C1 segment of cervical spinal cord (tissue), 14 donors: ENCODE data around the gene RNF149.
"Not testable (repeated sequence)": the region's sequence is repeated elsewhere in the genome, so short reads cannot be mapped to it uniquely, and the experiment has no call there.

Experiments
- DNase-seq, 14 donors: peaks; one replicate each; lab custom pipeline; 2025; lab: John Stamatoyannopoulos, UW

Gene RNF149

DNA sequence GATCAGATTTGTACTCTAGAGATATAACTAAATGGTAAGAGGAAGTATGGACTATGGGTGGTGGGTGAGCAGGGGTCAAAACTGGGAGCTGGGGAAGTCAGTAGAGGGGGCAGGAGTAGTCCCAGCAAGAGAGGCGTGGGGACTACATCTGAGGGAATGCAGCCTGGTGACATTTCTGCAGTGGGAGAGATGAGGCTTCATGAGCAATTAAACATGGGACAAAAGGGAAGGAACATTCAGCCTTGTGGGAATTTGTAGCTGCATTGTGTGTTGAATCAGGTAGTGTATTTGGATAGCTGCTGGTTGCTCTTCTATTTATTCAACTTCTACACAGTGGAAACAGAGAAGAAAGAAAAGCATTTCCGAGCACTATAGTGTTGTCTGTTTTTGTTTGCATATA is 52.2 kb downstream of the RNF149 start:
- no peak for DNase-seq

DNA sequence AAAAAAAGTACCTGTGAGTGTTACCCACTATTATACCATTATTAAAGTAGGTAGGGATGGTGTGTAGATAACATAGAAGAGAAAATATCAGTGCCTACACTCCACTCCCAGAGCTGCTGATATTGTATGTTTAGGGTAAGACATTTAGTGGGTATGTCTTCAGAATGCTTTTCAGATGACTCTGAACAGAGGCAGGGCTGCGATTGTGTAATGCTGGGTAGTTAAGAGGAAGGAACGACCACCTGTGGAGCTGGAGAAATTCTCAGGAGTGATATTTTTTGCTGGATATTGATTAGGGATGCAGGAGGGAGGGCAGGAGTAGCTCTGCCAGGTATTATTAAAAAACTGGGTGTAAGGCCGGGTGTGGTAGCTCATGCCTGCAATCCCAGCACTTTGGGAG is 53.0 kb downstream of the RNF149 start:
- DNase-seq = no peak

DNA sequence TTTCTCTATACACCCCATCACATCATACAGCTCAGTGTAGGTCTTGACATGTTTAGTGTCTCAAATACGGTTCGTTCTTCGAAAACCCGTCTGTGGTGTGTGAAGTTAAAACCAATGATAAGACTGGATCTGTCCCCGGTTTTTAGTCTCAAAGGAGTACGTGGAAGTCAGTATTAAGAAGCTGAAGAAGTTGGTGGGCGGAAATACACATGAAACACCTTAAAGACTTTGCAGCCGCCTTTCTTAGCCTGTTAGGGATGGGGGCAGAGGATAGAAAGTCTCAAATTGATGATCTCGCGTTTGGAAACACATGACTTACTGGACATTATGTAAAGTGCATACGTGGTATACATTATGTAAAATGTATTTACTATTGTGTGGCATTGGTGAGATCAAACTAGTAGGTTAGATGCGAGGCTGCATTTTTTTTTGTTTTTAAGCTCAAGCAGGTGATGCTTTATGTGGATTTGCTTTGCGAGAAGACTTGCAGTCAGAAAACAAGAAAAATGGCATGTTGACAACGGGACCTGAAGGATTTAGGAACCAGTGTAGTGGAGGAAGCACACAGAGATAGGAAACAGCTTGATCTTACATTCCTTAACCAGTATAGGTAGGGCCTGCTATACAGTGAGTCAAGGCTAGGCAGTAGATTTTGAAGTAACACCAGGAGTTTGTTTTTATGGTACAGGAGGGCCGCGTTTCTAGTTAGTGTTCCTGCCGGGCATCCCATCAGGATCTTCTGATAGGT is 54.6 kb downstream of the RNF149 start:
- DNase-seq = no peak

DNA sequence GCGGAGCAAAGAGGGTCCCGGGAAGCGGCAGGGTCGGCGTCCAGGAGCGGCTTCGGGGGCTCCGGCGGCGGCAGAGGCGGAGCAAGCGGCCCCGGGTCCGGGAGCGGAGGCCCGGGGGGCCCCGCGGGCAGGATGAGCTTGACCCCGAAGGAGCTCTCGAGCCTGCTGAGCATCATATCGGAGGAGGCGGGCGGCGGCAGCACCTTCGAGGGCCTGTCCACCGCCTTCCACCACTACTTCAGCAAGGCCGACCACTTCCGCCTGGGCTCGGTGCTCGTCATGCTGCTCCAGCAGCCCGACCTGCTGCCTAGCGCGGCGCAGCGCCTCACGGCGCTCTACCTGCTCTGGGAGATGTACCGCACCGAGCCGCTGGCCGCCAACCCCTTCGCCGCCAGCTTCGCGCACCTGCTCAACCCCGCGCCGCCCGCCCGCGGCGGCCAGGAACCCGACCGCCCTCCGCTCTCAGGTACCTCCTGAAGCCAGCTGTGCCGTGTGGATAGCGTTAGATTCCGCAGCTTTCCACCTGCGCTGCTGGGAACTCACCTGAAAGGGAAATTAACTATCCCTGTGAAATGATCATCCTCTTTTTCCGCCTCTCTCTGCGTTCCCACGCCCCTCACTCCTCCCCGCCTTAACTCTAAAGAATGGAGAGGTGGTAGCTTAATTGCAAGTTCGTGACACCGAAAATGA is 55.3 kb downstream of the RNF149 start:
- peak in 2 of 14 donors; percentile 60 to 72 for DNase-seq

DNA sequence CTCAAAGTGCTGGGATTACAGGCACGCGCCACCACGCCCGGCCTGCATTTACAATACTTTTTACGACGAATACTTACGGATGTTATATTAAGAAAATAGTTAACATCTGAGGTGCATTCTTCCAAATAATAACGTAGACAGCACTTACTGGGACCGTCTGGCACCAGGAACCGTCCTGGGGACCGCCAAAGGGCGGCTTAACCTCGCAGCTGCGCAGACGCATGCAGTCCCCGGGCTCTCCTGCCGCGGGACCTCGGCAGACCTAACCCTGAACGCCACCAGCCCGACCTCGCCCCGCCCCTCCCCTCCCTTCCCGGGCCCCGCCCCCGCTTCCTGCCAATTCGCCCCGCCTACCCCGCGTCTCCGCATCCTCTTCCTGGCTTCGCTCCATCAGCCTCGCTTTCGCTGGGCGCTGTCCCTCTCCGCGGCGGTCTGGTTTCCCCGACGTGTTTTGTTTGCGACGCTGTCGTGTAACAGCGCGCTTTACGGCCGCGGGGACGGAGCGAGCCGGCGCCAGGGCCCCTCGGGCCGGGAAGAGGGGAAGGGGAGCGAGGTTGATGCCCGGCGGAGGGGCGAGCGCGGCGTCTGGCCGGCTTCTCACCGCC is 56.0 kb downstream of the RNF149 start, which contains the start of gene CNOT11:
Gene CNOT11, plus strand, starts transcription at position 479 of the 605 bp plus-strand sequence. Its CDS starts 79 bp downstream, at position 558.
- DNase-seq = peak; percentile 70 to 97 (median 93)

DNA sequence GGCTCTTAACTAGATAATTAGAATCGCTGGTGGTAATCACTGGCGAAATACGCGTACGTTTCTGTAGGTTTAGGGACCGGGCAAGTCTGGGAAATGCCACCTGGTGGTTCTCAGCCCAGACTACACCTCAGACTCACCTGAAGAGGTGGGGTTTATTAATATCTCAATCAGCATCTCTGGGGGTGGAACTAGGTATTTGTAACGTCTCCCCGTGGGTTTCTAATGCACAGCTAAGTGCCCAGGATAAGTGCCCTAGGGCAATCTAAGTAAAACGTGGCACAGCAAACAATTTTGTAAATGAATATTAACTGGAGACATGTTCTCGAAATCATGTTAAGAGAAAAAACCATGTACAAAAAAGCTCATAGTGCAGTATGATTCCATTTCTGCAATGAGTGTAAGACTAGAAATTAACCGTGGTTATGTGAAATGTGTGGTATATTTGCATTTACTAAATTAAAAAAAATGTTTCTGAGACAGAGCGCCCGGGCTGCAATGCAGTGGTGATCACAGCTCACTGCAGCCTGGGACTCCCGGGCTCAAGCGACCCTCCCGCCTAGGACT is 56.6 kb downstream of the RNF149 start:
- peak in 2 of 14 donors; percentile 10 to 46 for DNase-seq

DNA sequence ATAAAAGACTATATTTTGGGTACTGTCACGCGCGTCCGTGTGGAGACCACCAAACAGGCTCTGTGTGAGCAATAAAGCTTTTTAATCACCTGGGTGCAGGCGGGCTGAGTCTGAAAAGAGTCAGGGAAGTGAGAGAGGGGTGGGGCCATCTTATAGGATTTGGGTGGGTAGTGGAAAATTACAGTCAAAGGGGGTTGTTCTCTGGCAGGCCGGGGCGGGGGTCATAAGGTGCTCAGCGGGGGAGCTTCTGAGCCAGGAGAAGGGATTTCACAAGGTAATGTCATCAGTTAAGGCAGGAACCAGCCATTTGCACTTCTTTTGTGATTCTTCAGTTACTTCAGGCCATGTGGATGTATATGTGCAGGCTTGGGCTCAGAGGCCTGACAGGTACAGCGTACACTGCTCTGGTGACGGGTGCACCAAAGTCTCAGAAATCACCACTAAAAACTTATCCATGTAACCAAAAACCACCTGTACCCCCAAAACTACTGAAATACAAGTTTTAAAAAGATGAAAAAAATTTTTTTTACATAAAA is 57.2 kb downstream of the RNF149 start:
- not testable (repeated sequence) for DNase-seq

DNA sequence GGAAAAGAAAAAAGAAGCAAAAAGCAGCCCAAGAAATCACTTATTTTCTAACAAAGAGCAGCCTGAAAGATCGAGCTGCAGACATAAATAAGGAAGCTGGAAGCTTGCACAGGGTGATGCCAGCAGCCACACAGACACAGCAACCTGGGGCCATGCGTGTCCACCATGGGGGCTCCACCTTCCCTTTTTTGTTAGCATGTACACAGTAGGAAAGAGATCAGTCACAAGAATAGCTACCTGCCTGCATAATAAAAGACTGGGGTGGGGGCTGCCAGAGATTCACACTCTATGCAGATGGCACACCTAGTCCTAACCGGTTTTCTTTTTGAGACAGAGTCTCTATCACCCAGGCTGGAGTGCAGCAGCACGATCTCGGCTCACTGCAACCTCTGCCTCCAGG is 58.7 kb downstream of the RNF149 start:
- no peak for DNase-seq

DNA sequence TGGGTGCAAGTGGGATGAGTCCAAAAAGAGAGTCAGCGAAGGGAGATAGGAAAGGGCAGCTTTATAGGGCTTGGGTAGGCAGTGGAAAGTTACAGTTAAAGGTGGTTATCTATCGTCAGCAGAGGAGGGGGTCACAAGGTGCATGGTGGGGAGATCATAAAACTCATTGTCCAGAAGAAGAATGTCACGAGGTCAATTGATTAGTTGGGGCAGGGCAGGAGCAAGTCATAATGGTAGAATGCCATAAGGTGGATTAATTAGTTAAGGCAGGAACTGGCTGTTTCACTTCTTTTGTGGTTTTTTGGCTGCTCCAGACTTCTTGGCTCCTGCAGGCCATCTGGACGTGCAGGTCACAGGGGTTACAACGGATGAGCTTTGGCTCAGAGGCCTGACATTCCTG is 59.7 kb downstream of the RNF149 start:
- not testable (repeated sequence) for DNase-seq

DNA sequence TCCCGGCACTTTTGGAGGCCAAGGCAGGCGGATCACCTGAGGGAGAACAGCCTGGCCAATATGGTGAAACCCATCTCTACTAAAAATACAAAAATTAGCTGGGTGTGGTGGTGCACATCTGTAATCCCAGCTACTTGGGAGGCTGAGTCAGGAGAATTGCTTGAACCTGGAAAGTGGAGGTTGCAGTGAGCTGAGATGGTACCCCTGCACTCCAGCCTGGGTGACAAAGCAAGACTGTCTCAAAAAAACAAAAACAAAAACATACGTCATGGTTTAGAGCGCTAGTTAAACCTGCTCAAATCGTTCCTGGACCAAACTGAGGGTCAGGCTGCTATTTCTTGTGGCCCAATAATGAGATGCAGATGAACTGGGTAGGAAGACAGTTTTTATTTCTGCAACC is 63.0 kb downstream of the RNF149 start:
- not testable (repeated sequence) for DNase-seq

DNA sequence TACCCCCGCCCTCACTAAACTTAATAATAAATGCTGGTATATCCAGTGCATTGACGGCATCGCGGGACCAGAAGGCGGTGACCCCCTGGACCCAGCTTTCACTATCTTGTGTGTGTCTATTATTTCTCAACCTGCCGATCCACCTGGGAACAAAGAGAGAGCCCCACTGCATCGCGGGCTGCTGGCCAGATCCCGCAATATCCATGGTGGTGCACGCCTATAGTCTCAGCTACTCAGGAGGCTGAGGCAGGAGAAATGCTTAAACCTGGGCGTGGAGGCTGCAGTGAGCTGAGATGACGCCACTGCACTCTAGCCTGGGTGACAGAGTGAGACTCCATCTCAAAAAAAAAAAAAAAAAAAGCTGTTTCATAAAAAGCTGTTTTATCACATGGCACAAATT is 63.6 kb downstream of the RNF149 start:
- not testable (repeated sequence) for DNase-seq

DNA sequence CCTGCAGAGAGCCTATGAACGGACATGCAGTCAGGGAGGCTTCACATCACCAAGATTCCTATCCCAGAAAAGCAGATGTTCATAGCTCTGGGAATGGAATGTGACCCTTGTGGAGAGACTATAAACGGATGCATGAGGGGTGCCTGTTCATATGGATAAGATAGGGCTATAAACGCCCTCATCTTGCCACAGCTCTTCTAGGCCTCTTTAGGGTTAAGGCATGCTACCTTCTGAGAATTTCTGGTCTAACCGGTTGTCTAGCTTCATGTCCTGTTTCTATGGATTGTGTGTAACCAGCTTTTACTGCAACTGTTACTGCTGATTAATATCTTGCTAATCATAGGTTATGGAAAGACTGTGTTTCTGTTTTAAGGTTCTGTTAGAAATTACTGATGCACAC is 64.1 kb downstream of the RNF149 start:
- not testable (repeated sequence) for DNase-seq

DNA sequence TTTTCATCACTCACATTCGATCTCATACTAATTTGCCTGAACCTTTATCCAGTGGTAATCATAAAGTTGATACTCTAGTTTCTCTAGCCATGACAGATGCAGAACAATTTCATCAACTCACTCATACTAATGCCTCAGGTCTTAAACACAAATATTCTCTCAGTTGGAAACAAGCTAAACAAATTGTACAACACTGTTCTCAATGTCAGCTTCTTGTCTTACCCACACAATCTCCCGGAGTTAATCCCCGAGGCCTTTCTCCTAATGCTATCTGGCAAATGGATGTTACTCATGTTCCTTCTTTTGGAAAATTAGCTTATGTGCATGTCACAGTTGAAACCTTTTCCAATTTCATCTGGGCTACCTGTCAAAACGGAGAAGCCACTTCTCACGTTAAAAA is 67.3 kb downstream of the RNF149 start:
- DNase-seq = no peak

DNA sequence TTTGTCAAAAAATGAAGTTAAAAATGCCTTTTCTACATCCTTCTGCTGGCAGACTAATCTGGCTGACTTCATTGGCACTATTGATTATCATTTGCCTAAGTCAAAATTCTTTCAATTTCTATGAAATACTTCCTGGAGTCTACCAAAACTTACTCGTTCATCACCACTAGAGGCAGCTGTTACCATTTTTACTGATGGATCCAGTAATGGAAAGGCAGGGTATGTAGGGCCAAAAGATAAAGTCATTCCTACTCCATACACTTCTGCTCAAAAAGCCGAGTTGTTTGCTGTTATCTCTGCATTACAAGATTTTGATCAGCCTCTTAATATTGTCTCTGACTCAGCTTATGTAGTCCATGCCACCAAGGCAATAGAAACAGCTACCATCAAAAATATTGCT is 67.8 kb downstream of the RNF149 start:
- DNase-seq = not testable (repeated sequence)

DNA sequence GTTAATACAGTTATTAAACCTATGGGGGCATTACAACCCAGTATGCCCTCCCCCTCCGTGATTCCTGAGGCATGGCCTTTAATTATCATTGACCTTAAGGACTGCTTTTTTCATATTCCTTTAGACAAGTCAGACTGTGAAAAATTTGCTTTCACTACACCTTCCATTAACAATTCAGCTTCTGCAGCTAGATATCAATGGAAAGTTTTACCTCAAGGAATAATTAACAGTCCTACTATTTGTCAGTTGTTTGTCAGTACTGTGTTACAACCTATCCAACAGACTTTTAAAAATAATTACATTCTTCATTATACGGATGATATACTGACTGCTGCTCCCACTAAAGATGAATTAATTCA is 68.8 kb downstream of the RNF149 start:
- DNase-seq = not testable (repeated sequence)

DNA sequence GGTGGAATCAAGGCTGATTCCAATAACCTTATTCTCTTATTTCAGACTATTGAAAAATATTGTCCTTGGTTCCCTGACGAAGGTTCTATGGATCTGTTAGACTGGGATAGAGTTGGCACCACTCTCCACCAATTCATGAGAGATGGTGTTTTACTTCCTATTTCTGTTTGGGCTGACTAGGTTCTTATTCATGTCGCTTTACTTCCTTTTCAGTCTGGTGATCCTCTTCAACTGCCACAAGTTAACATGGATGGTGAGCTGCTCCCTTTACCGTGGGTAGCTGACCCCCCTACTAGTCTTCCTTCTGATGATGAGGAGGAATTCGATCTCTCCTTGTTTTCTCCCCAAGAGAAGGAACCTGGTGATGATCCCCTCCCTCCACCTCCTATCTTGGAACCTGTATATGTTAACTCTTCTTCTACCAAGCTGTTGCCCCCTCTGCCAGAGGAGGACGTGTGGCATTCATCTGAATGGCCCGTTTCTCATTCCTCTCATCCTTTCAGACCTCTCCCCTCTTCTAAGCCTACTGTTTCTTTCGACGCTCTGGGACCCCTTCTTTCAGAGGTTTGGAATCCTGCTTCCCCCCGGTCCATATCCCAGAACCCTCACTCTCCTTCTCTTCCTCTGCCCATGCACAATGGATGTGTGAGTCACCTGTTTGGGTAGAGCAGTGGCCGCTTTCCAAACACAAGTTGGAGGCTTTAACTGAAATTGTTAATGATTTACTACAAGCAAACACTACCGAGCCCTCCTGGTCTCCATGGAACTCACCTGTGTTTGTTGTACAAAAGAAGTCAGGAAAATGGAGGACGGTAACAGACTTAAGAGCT is 69.4 kb downstream of the RNF149 start:
- no peak for DNase-seq

DNA sequence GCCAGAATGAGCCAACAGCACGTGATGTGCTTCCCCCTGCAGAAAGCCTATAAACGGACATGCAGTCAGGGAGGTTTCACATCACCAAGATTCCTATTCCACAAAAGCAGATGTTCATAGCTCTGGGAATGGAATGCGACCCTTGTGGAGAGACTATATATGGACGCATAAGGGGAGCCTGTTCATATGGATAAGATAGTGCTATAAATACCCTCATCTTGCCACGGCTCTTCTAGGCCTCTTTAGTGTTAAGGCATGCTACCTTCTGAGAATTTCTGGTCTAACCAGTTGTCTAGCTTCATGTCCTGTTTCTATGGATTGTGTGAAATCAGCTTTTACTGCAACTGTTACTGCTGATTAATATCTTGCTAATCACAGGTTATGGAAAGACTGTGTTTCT is 70.6 kb downstream of the RNF149 start:
- not testable (repeated sequence) for DNase-seq

DNA sequence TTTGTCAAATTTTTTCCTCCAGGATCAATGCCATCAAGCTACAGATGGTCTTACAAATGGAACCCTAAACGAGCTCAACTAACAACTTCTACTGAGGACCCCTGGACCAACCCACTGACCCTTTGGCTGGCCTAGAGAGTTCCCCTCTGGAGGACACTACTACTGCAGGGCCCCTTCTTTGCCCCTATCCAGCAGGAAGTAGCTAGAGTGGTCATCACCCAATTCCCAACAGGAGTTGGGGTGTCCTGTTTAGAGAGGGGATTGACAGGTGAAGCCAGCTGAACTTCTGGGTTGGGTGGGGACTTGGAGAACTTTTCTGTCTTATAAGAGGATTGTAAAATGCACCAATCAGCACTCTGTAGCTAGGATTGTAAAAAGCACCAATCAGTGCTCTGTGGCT is 72.5 kb downstream of the RNF149 start:
- not testable (repeated sequence) for DNase-seq

DNA sequence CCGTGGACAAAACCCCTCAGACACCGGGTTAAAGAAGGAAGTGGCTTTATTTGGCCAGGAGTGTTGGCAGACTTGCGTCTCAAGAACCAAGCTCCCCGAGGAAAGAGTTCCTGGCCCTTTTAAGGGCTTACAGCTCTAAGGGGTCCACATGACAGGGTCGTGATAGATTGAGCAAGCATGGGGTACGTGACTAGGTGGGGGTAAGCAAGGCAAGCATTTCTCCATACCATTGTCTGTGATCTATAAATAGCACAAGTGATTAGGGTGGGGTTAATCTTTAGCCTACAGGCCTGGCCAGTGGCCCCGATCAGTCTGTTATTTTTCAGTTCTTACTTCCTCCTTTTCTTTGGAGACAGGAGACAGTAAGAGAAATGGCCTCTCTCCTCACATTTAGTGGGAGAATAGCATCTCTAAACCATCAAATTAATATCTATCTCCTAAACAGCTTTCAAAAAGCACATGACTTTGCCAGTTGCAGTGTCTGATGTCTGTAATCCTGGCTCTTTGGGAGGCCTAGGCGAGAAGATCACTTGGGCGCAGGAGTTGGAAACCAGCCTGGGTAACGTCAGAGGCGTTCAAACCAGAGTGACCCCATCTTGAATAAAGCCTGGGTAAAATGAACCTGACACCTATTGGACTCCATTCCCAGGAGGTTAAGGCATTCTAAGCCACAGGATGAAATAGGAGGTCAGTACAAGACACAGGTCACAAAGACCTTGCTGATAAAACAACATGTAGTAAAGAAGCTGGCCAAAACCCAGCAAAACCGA is 74.1 kb downstream of the RNF149 start:
- no peak for DNase-seq

DNA sequence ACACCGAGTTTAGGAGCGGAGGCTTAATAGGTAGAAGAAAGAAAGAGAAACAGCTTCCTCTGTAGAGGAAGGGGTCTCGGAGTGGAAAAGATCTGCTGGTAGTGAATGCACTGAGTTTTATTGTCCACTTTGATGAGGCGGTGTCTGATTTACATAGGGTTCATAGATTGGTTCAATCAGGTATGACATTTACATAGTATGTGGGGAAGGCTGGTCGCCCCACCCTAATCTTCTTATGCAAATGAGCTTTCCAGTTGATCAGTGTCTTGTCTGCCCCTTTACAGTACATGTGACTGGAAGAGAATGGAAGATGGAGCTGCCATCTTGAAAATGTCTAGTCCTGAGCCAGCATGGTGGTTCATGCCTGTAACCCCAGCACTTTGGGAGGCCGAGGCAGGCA is 75.7 kb downstream of the RNF149 start:
- DNase-seq = no peak
